Stimulated activated CD8-positive, alpha-beta memory T cell treated with anti-CD3 and anti-CD28 coated beads, Interleukin-7, amount 100 ng/mL, for 48 hours (primary cell): ENCODE results near the gene SLC6A4.
"Not testable (repeated sequence)": the region's sequence is repeated elsewhere in the genome, so short reads cannot be mapped to it uniquely, and the experiment has no call there.

ENCODE experiments used
- DNase-seq, 2 donors: peaks; one replicate each; pipeline ENCODE4 v3.0.0-alpha.2; 2020; ENCODE audit warnings: low read depth in 1 of 2; ENCODE audit errors: extremely low read depth in 1 of 2

SLC6A4 gene

GRCh38 chr17:30176855-30177254 is 58.6 kb downstream of the SLC6A4 start:
- no peak for DNase-seq

GRCh38 chr17:30174556-30174955 is 60.9 kb downstream of the SLC6A4 start:
- DNase-seq = no peak

- no peak for DNase-seq
These were observed 61.8 kb downstream of the SLC6A4 start for GRCh38 chr17:30173649-30174048.

GRCh38 chr17:30172560-30172959 is 62.9 kb downstream of the SLC6A4 start:
- no peak for DNase-seq

- DNase-seq = no peak
These were observed 65.0 kb downstream of the SLC6A4 start for GRCh38 chr17:30170415-30170987.

- DNase-seq = no peak
These were observed 69.5 kb downstream of the SLC6A4 start for GRCh38 chr17:30165960-30166359.

- DNase-seq = no peak
These were observed 70.3 kb downstream of the SLC6A4 start for GRCh38 chr17:30165147-30165546.

GRCh38 chr17:30164531-30164930 is 71.0 kb downstream of the SLC6A4 start:
- no peak for DNase-seq

- no peak for DNase-seq
These were observed 73.9 kb downstream of the SLC6A4 start for GRCh38 chr17:30161601-30162000.

GRCh38 chr17:30160419-30161172 is 74.9 kb downstream of the SLC6A4 start:
- DNase-seq = no peak

- no peak for DNase-seq
These were observed 76.4 kb downstream of the SLC6A4 start for GRCh38 chr17:30158896-30159625.

- DNase-seq = no peak
These were observed 80.1 kb downstream of the SLC6A4 start for GRCh38 chr17:30155389-30155788.

GRCh38 chr17:30153463-30153862 is 82.0 kb downstream of the SLC6A4 start:
- DNase-seq = no peak

- no peak for DNase-seq
These were observed 84.0 kb downstream of the SLC6A4 start for GRCh38 chr17:30151471-30151870.

GRCh38 chr17:30148376-30148775 is 87.1 kb downstream of the SLC6A4 start:
- DNase-seq = no peak

- not testable (repeated sequence) for DNase-seq
These were observed 87.6 kb downstream of the SLC6A4 start for GRCh38 chr17:30147860-30148259.
